Prostate gland (tissue), 2 donors: Measurements from ENCODE around the gene RCAN1.

Experiments used
- POLR2AphosphoS5 ChIP-seq: sonication (generic); formaldehyde crosslinking; IDR thresholded peaks from one replicate; pipeline ENCODE4 v1.6.1; 2017; ENCODE audit warnings: antibody characterized with exemption
- TF ChIP-seq, protein P1 (sequence below), 4 experiments: fragments of 200-600 bp in 2 of 4; fragments of 450-650 bp in 2 of 4; sonication (generic) in 2 of 4; IDR thresholded peaks; 1 replicate in 3 of 4; 2 replicates in 1 of 4; pipeline ENCODE4 v1.5.1; 2016 to 2019; ENCODE audit warnings: antibody characterized with exemption in 4 of 4, mild to moderate bottlenecking in 2 of 4, moderate library complexity in 2 of 4

DNA sequence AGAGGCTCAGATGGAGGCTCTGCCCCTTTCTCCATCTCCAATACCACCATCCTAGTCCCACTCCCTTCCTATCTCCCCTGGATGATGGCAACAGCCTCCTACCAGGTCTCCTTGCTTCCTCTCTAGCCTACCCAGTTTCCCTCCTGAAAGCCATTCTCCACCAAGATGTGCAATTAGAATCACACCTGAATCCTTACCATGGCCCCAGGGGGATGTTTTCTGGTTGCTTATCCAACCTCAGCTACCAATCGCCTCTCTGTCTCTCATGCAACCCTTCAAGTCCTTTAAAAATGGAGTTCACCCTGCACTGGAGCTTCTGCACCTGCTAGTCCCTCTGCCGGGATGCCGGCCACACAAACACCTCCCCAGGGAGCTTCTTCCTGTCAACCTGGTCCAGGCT lies 2.9 kb downstream of the RCAN1 start:
- TF ChIP-seq, protein P1, sequence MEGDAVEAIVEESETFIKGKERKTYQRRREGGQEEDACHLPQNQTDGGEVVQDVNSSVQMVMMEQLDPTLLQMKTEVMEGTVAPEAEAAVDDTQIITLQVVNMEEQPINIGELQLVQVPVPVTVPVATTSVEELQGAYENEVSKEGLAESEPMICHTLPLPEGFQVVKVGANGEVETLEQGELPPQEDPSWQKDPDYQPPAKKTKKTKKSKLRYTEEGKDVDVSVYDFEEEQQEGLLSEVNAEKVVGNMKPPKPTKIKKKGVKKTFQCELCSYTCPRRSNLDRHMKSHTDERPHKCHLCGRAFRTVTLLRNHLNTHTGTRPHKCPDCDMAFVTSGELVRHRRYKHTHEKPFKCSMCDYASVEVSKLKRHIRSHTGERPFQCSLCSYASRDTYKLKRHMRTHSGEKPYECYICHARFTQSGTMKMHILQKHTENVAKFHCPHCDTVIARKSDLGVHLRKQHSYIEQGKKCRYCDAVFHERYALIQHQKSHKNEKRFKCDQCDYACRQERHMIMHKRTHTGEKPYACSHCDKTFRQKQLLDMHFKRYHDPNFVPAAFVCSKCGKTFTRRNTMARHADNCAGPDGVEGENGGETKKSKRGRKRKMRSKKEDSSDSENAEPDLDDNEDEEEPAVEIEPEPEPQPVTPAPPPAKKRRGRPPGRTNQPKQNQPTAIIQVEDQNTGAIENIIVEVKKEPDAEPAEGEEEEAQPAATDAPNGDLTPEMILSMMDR (IDR thresholded peaks at IDR 0.05), result no peak
- TF ChIP-seq POLR2AphosphoS5, result no peak
